ENCODE measurements around the gene STAT5A.

GRCh38 chr17:42310787-42311215 is 22.5 kb downstream of the STAT5A start:
- TF ChIP-seq EZH2phosphoT487 (IDR thresholded peaks at IDR 0.05; ENCODE audit: borderline replicate concordance) (no peak), ZNF274 (IDR thresholded peaks at IDR 0.05; ENCODE audit: low read depth, low read length) (no peak), YY1 (IDR thresholded peaks at IDR 0.05; ENCODE audit: extremely low read depth, insufficient replicate concordance, low read depth, low read length) (no peak)
